ENCODE results near the gene PRSS50.

DNA sequence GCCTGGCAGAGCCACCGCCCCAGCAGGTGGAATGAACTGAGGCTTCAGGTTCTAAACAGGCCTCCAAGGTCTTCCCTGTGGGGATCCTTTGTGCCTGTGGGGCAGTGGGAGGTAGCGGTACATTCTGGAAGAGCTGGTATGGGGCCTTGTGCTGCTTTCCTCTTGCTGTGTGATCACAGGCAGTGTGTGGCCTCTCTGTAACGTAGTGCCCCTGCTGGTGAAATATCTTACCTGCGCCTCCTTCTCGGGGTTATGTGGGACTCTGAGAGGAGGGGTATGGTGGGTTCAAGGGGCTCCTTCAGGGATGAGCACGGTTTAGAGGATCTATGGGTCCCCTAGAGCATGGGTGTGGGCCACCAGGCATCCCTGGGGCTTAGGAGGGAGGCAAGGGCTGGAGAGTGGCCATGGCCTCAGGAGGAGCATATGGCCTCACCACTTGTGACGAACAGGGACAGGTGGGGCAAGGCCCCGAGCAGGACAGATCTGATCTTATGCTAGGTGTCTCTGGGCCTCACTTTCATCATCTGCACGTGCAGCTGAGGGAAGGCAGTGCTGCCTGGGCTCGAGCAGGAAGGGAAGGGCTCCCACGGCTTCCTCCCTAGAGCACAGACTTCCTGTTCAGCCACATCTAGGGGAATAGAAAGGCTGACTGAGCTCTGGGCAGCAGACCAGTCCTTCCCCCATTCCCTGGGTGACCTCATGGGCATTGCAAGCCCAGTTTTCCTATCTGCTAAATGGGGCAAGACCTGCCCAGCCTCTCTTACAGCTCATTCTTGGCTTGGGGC is 22.3 kb downstream of the PRSS50 start:
- TF ChIP-seq, protein P1, sequence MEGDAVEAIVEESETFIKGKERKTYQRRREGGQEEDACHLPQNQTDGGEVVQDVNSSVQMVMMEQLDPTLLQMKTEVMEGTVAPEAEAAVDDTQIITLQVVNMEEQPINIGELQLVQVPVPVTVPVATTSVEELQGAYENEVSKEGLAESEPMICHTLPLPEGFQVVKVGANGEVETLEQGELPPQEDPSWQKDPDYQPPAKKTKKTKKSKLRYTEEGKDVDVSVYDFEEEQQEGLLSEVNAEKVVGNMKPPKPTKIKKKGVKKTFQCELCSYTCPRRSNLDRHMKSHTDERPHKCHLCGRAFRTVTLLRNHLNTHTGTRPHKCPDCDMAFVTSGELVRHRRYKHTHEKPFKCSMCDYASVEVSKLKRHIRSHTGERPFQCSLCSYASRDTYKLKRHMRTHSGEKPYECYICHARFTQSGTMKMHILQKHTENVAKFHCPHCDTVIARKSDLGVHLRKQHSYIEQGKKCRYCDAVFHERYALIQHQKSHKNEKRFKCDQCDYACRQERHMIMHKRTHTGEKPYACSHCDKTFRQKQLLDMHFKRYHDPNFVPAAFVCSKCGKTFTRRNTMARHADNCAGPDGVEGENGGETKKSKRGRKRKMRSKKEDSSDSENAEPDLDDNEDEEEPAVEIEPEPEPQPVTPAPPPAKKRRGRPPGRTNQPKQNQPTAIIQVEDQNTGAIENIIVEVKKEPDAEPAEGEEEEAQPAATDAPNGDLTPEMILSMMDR (IDR thresholded peaks at IDR 0.05) = no peak
- TF ChIP-seq EP300 (IDR thresholded peaks at IDR 0.05) = no peak
- no peak for TF ChIP-seq POLR2A (IDR thresholded peaks at IDR 0.05)
